Mucosa of descending colon (tissue), 3 donors: ENCODE measurements around the gene GPR107. TPM values are rescaled to one million over a fixed set of nuclear protein-coding genes. Genes with fewer than 3 reads are reported as not detected.

Source experiments
- ATAC-seq: fragments of 200-7000 bp; cut with Tn5 transposase; one replicate; pipeline ENCODE4 v1.9.1; 2020; ENCODE audit warnings: mild to moderate bottlenecking, moderate library complexity
- DNase-seq, 3 donors: peaks; one replicate each; pipeline ENCODE4 v3.0.0-alpha.2; 2020
- H3K36me3 ChIP-seq: fragments of 200-600 bp; one replicate; pipeline ENCODE4 v1.8.0; 2021; ENCODE audit warnings: low read depth, mild to moderate bottlenecking
- H3K4me1 ChIP-seq: fragments of 200-600 bp; one replicate; pipeline ENCODE4 v1.8.0; 2021; ENCODE audit warnings: low read depth, mild to moderate bottlenecking
- H3K4me3 ChIP-seq: fragments of 200-600 bp; one replicate; pipeline ENCODE4 v1.8.0; 2021; ENCODE audit warnings: mild to moderate bottlenecking
- H3K9me3 ChIP-seq: fragments of 200-600 bp; one replicate; pipeline ENCODE4 v1.8.0; 2021; ENCODE audit warnings: mild to moderate bottlenecking
- CTCF ChIP-seq: fragments of 200-600 bp; IDR thresholded peaks from one replicate; pipeline ENCODE4 v1.8.0; 2022; ENCODE audit warnings: antibody characterized with exemption, mild to moderate bottlenecking
- intact Hi-C, 2 donors: fragments of 100-400 bp; cut with DNase I in 1 of 2; cut with micrococcal nuclease in 1 of 2; formaldehyde crosslinking; loops; one replicate each; pipeline versions ENCODE4 v1.11.0 to v1.11.1; 2022; cut with DNase I, micrococcal nuclease
- total RNA-seq, 3 donors: library from RNA; stranded (reverse); fragmentation: NEBNext Ultra II Directional in 2 of 3; extraction: Animal tissue kit (Norgen Biotek cat#: 25700) in 2 of 3; gene quantifications; one replicate each; pipeline versions ENCODE4 v1.2.1 to v1.2.4, GENCODE V29; 2021 to 2023
- donor health status: DM: no; HTN: no; CAD: no; lungs with moderate emphysema.
- donor health status: DM: no; HTN: no; CAD: no.
- donor health status: DM: no; HTN: yes; CAD: no.

The GPR107 gene
- total RNA-seq, 3 donors from 2014 or later = 39.7 to 50.1 (median 49.1) TPM

GRCh38 chr9:130042406-130042884, 11.3 kb upstream of the GPR107 start:
- no peak for TF ChIP-seq CTCF
- Histone ChIP-seq H3K4me1 (peaks cover 16% of the 10 kb centered on the region), H3K9me3 (no peaks in the 10 kb centered on the region), H3K4me3 (peak overlapping the region; percentile 90), H3K36me3 (no peaks in the 10 kb centered on the region)
- ATAC-seq (peak; percentile 57), DNase-seq (peak; percentile 37 to 68 (median 66))
- intact Hi-C loops = loop anchor here in 1 of 2 donors (5.0 kb wide), 1 partner anchor 155 kb away; no protein-coding TSS in a partner anchor

- Histone ChIP-seq H3K4me1 (peaks cover 16% of the 10 kb centered on the region), H3K4me3 (peak within 1 kb of the TSS; percentile 90), H3K36me3 (no peaks in the 10 kb centered on the region), H3K9me3 (no peaks in the 10 kb centered on the region)
- peak; percentile 88 to 89 (median 89) for DNase-seq
- peak; percentile 91 for ATAC-seq
- no peak for TF ChIP-seq CTCF
- intact Hi-C loops = loop anchor here in 1 of 2 donors (5.0 kb wide), 1 partner anchor 156 kb away; no protein-coding TSS in a partner anchor
Measured at GRCh38 chr9:130042885-130043653, 10.6 kb upstream of the GPR107 start, which contains the start of gene FNBP1. TSS of gene FNBP1 (minus strand) at chr9:130043189. CDS start at chr9:130042975, 214 bp downstream.

GRCh38 chr9:130043654-130044623, 9.8 kb upstream of the GPR107 start:
- peaks cover 16% of the 10 kb centered on the region for H3K4me1 ChIP-seq
- H3K4me3 ChIP-seq = peak overlapping the region; percentile 90
- no peaks in the 10 kb centered on the region for H3K9me3 ChIP-seq
- ATAC-seq (peak; percentile 18), DNase-seq (peak; percentile 46 to 67 (median 64))
- TF ChIP-seq CTCF = no peak
- no peaks in the 10 kb centered on the region for H3K36me3 ChIP-seq
- intact Hi-C loops = loop anchor here in 1 of 2 donors (5.0 kb wide), 1 partner anchor 157 kb away; no protein-coding TSS in a partner anchor

GRCh38 chr9:130045725-130046450, 7.8 kb upstream of the GPR107 start:
- Histone ChIP-seq H3K4me3 (no peak overlapping the region), H3K4me1 (peaks cover 16% of the 10 kb centered on the region), H3K9me3 (no peaks in the 10 kb centered on the region), H3K36me3 (no peaks in the 10 kb centered on the region)
- no peak for DNase-seq
- intact Hi-C loops = no loop called here
- TF ChIP-seq CTCF = no peak
- no peak for ATAC-seq
